ENCODE data around the gene BMAL1.
"Not testable (repeated sequence)": the region's sequence is repeated elsewhere in the genome, so short reads cannot be mapped to it uniquely, and the experiment has no call there.

DNA sequence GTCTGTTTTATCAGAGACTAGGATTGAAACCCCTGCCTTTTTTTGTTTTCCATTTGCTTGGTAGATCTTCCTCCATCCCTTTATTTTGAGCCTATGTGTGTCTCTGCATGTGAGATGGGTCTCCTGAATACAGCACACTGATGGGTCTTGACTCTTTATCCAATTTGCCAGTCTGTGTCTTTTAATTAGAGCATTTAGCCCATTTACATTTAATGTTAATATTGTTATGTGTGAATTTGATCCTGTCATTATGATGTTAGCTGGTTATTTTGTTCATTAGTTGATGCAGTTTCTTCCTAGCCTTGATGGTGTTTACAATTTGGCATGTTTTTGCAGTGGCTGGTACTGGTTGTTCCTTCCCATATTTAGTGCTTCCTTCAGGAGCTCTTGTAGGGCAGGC, 120.7 kb downstream of the BMAL1 start:
- TF ChIP-seq, protein P1, sequence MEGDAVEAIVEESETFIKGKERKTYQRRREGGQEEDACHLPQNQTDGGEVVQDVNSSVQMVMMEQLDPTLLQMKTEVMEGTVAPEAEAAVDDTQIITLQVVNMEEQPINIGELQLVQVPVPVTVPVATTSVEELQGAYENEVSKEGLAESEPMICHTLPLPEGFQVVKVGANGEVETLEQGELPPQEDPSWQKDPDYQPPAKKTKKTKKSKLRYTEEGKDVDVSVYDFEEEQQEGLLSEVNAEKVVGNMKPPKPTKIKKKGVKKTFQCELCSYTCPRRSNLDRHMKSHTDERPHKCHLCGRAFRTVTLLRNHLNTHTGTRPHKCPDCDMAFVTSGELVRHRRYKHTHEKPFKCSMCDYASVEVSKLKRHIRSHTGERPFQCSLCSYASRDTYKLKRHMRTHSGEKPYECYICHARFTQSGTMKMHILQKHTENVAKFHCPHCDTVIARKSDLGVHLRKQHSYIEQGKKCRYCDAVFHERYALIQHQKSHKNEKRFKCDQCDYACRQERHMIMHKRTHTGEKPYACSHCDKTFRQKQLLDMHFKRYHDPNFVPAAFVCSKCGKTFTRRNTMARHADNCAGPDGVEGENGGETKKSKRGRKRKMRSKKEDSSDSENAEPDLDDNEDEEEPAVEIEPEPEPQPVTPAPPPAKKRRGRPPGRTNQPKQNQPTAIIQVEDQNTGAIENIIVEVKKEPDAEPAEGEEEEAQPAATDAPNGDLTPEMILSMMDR (conservative IDR thresholded peaks at IDR 0.05; ENCODE audit: low read depth, low read length) = not testable (repeated sequence)
- TF ChIP-seq EZH2 (IDR thresholded peaks at IDR 0.05; ENCODE audit: low read length, unreplicated experiment); EZH2phosphoT487 (IDR thresholded peaks at IDR 0.05; ENCODE audit: borderline replicate concordance, low read length): not testable (repeated sequence)
